Neuronal stem cell (in vitro differentiated cells): Measurements from ENCODE around the gene MMP21.
A peak's percentile ranks its signal among the peaks of the same experiment; 100 is the strongest.

ENCODE experiments used
- DNase-seq: peaks from one replicate; pipeline ENCODE4 v3.0.0-alpha.2; 2013; ENCODE audit warnings: low spot score
- H2AFZ ChIP-seq: one replicate; pipeline ENCODE4 v1.6.1; 2013; ENCODE audit warnings: mild to moderate bottlenecking, low read length, inconsistent platforms
- H2AK5ac ChIP-seq: 2 replicates; pipeline ENCODE4 v1.6.1; 2013; ENCODE audit warnings: low read depth, mild to moderate bottlenecking, inconsistent platforms, low read length, moderate library complexity, mixed read lengths
- H2BK120ac ChIP-seq: 2 replicates; pipeline ENCODE4 v1.6.1; 2013; ENCODE audit warnings: low read depth, mild to moderate bottlenecking, inconsistent platforms, low read length, moderate library complexity, mixed read lengths
- H2BK12ac ChIP-seq: one replicate; pipeline ENCODE4 v1.6.1; 2013; ENCODE audit warnings: low read length, inconsistent platforms
- H2BK15ac ChIP-seq: 2 replicates; pipeline ENCODE4 v1.6.1; 2013; ENCODE audit warnings: mild to moderate bottlenecking, low read length, inconsistent platforms, mixed read lengths
- H2BK5ac ChIP-seq: one replicate; pipeline ENCODE4 v1.6.1; 2013; ENCODE audit warnings: inconsistent platforms, mild to moderate bottlenecking, low read length, moderate library complexity
- H3K14ac ChIP-seq: one replicate; pipeline ENCODE4 v1.6.1; 2013; ENCODE audit warnings: low read length, inconsistent platforms
- H3K18ac ChIP-seq: 2 replicates; pipeline ENCODE4 v1.6.1; 2013; ENCODE audit warnings: low read length, inconsistent platforms
- H3K23ac ChIP-seq: 2 replicates; pipeline ENCODE4 v1.6.1; 2013; ENCODE audit warnings: low read depth, mild to moderate bottlenecking, mixed read lengths, low read length, inconsistent platforms; ENCODE audit not compliant: poor library complexity
- H3K27ac ChIP-seq: replicated peaks from 3 replicates; pipeline ENCODE4 v1.5.1; 2013; ENCODE audit warnings: low read length, inconsistent platforms
- H3K27me3 ChIP-seq, 3 experiments: 2 replicates each; pipeline ENCODE4 v1.6.1; 2013; ENCODE audit warnings: low read length in 3 of 3, mild to moderate bottlenecking in 2 of 3, inconsistent platforms in 1 of 3, low read depth in 1 of 3, mixed read lengths in 1 of 3, moderate library complexity in 1 of 3; ENCODE audit not compliant: control insufficient read depth in 3 of 3, insufficient read depth in 3 of 3
- H3K36me3 ChIP-seq, 2 donors: replicated peaks in 1 of 2; 2 replicates each; pipeline ENCODE4 v1.6.1; 2013; ENCODE audit warnings: low read length in 2 of 2; ENCODE audit not compliant: control insufficient read depth in 2 of 2, insufficient read depth in 2 of 2
- H3K4ac ChIP-seq: 2 replicates; pipeline ENCODE4 v1.6.1; 2013; ENCODE audit warnings: inconsistent platforms, mild to moderate bottlenecking, low read length, moderate library complexity
- H3K4me1 ChIP-seq, 2 donors: 1 replicate in 1 of 2; 2 replicates in 1 of 2; pipeline ENCODE4 v1.6.1; 2013; ENCODE audit warnings: low read length in 2 of 2, low read depth in 1 of 2; ENCODE audit not compliant: control insufficient read depth in 2 of 2, insufficient read depth in 1 of 2
- H3K4me2 ChIP-seq: one replicate; pipeline ENCODE4 v1.6.1; 2013; ENCODE audit warnings: mild to moderate bottlenecking, low read length, inconsistent platforms; ENCODE audit not compliant: insufficient read depth, poor library complexity, severe bottlenecking
- H3K4me3 ChIP-seq, 2 donors: 2 replicates each; pipeline ENCODE4 v1.5.1; 2013; ENCODE audit warnings: low read length in 2 of 2, mild to moderate bottlenecking in 2 of 2, inconsistent platforms in 1 of 2, moderate library complexity in 1 of 2
- H3K79me1 ChIP-seq: one replicate; pipeline ENCODE4 v1.6.1; 2013; ENCODE audit warnings: low read depth, mild to moderate bottlenecking, inconsistent platforms, low read length, moderate library complexity
- H3K9ac ChIP-seq: one replicate; pipeline ENCODE4 v1.6.1; 2013; ENCODE audit warnings: mild to moderate bottlenecking, low read depth, low read length, inconsistent platforms; ENCODE audit not compliant: poor library complexity
- H3K9me3 ChIP-seq, 2 donors: replicated peaks in 1 of 2; 2 replicates each; pipeline versions ENCODE3 to v1.6.1; 2013; ENCODE audit warnings: low read length in 2 of 2, mild to moderate bottlenecking in 2 of 2, inconsistent platforms in 1 of 2, low read depth in 1 of 2, mixed read lengths in 1 of 2, moderate library complexity in 1 of 2; ENCODE audit not compliant: control insufficient read depth in 2 of 2, insufficient read depth in 1 of 2
- H4K8ac ChIP-seq: one replicate; pipeline ENCODE4 v1.6.1; 2013; ENCODE audit warnings: low read depth, mild to moderate bottlenecking, inconsistent platforms, low read length, moderate library complexity
- H4K91ac ChIP-seq: one replicate; pipeline ENCODE4 v1.6.1; 2013; ENCODE audit warnings: low read length, low read depth, mild to moderate bottlenecking, inconsistent platforms; ENCODE audit not compliant: poor library complexity
- WGBS, 2 donors: extraction: QIAGEN DNeasy Blood & Tissue Kit; methylation state at CpG; one replicate each; pipeline ENCODE4 v1.1.7; 2013; ENCODE audit warnings: missing lambda C conversion rate in 2 of 2, mixed read lengths in 1 of 2; ENCODE audit not compliant: insufficient read length in 2 of 2, insufficient replicate concordance in 1 of 2; ENCODE audit errors: extremely low coverage in 2 of 2; 5-methylcytosine and 5-hydroxymethylcytosine counted together

The MMP21 gene

DNA sequence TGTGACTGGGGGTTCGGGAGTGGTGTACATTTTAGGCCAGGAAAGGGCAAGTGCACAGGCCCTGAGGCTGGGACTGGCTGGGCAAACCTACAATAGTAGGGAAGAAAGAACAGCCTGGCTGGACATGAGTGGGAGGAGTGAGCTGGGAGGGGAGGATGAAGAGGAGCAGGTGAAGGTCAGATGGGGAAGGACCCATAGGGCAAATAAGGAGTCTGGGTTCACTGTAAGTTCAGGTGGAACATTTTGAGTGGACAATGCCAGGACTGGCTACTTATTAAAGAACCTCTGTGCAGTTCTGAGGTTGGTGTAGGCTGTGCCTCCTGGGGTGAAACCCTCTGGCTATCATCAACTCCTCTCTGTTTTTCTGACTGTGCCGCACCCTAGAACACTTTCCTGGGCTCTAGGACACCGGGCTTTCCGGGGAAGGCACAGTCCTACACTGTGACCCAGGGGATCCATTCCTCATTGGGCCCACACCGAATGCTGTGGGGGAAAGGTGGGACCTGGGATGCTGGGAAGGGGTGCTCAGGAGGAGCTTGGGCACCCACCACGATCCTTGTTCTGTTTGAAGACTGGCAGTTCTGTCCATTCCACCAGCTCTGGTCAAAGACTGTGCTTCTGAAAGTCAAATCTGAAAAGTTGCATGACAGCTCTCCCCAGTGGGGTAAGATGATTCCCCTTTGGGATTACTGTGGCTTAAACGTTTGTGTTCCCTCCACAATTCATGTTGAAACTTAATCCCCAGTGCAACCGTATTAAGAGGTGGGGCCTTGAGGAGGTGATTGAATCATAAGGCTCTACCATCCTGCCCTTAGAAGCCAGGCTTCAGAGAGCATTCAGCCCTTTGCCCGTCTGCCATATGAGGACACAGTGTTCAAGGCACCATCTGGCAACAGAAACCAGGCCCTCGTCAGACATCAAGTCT is 4.0 kb upstream of the MMP21 start:
- H3K4me1 ChIP-seq: peaks cover 0 to 5% of the 10 kb centered on the region in 2 donors
- H2AK5ac ChIP-seq: no peak overlapping the region
- no peak overlapping the region for H2BK120ac ChIP-seq
- no peak overlapping the region for H3K9ac ChIP-seq
- H4K8ac ChIP-seq: no peak overlapping the region
- H3K23ac ChIP-seq: no peak overlapping the region
- no peaks in the 10 kb centered on the region for H3K79me1 ChIP-seq
- DNase-seq: no peak
- no peak overlapping the region for H2BK5ac ChIP-seq
- peaks cover 0 to 3% of the 10 kb centered on the region in 2 donors for H3K9me3 ChIP-seq
- no peak overlapping the region for H4K91ac ChIP-seq
- no peak overlapping the region for H3K27ac ChIP-seq
- no peak overlapping the region for H3K4me3 ChIP-seq
- H2AFZ ChIP-seq: no peak overlapping the region
- no peak overlapping the region for H3K4me2 ChIP-seq
- H3K14ac ChIP-seq: no peak overlapping the region
- no peak overlapping the region for H3K4ac ChIP-seq
- no peak overlapping the region for H2BK15ac ChIP-seq
- H3K36me3 ChIP-seq: no peaks in the 10 kb centered on the region
- no CpG with 5 or more reads among the region's 10 CpGs for WGBS, 2 donors
- H3K18ac ChIP-seq: no peak overlapping the region
- H2BK12ac ChIP-seq: no peak overlapping the region
- no peaks in the 10 kb centered on the region for H3K27me3 ChIP-seq

DNA sequence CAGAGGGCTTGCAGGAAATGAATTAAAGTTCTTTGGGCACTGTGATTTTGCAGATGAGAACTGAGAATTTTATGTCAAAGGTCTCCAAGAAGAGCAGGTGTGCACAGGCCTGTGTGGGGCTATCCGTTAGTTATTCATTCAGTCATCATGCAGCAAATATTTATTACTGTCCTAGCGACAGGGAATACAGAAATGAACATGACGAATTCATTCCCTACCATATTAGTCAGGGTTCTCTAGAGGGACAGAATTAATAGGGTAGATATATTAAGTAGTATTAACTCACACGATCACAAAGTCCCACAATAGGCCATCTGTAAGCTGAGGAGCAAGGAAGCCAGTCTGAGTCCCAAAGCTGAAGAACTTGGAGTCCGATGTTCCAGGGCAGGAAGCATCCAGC is 2.9 kb upstream of the MMP21 start:
- H3K4me1 ChIP-seq: peaks cover 0 to 5% of the 10 kb centered on the region in 2 donors
- no peaks in the 10 kb centered on the region for H3K27me3 ChIP-seq
- H4K91ac ChIP-seq: no peak overlapping the region
- peaks cover 2% of the 10 kb centered on the region for H3K79me1 ChIP-seq
- peaks cover 0 to 3% of the 10 kb centered on the region in 2 donors for H3K9me3 ChIP-seq
- H3K4me2 ChIP-seq: no peak overlapping the region
- no peak overlapping the region for H2BK15ac ChIP-seq
- no CpG with 5 or more reads among the region's 5 CpGs for WGBS, 2 donors
- H2BK5ac ChIP-seq: no peak overlapping the region
- H3K9ac ChIP-seq: no peak overlapping the region
- H2BK12ac ChIP-seq: no peak overlapping the region
- H4K8ac ChIP-seq: no peak overlapping the region
- H2AK5ac ChIP-seq: no peak overlapping the region
- no peak overlapping the region for H3K18ac ChIP-seq
- no peak overlapping the region for H3K4me3 ChIP-seq
- H3K14ac ChIP-seq: no peak overlapping the region
- no peak overlapping the region for H2AFZ ChIP-seq
- no peak overlapping the region for H3K4ac ChIP-seq
- H2BK120ac ChIP-seq: no peak overlapping the region
- H3K36me3 ChIP-seq: no peaks in the 10 kb centered on the region
- no peak for DNase-seq
- no peak overlapping the region for H3K27ac ChIP-seq
- H3K23ac ChIP-seq: no peak overlapping the region

DNA sequence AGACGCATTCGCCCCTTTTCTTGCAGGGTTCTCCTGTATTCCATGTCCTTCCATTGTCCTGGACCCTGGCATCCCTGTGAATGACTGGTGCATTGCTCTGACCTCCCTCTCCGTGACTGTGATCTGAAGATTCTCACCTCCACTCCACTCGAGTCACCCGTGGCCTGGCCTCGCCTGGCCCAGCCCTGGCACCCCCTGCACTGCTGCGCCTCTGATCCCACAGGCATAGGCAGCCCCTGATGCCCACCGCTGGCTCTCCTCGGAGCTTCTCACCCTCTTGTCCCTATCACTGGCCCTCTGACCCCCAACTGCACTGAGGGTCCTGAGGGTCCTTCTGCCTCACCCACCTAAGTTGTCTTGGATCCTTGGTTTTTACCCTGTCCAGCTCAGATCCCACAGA is 2.2 kb upstream of the MMP21 start:
- Histone ChIP-seq H3K9me3 (peaks cover 0 to 3% of the 10 kb centered on the region in 2 donors), H3K9ac (no peak overlapping the region), H3K4ac (no peak overlapping the region), H2BK5ac (no peak overlapping the region), H2BK12ac (no peak overlapping the region), H3K4me3 (no peak overlapping the region), H2BK120ac (no peak overlapping the region), H3K4me2 (no peak overlapping the region), H2AFZ (no peak overlapping the region), H2AK5ac (no peak overlapping the region), H3K23ac (no peak overlapping the region), H3K18ac (peak overlapping the region; percentile 39), H2BK15ac (peak overlapping the region; percentile 9), H4K91ac (no peak overlapping the region), H3K14ac (peak overlapping the region; percentile 25), H4K8ac (no peak overlapping the region), H3K27me3 (no peaks in the 10 kb centered on the region), H3K27ac (no peak overlapping the region), H3K36me3 (no peaks in the 10 kb centered on the region), H3K4me1 (peaks cover 0 to 5% of the 10 kb centered on the region in 2 donors), H3K79me1 (peaks cover 2% of the 10 kb centered on the region)
- WGBS, 2 donors: no CpG with 5 or more reads among the region's 9 CpGs
- no peak for DNase-seq

DNA sequence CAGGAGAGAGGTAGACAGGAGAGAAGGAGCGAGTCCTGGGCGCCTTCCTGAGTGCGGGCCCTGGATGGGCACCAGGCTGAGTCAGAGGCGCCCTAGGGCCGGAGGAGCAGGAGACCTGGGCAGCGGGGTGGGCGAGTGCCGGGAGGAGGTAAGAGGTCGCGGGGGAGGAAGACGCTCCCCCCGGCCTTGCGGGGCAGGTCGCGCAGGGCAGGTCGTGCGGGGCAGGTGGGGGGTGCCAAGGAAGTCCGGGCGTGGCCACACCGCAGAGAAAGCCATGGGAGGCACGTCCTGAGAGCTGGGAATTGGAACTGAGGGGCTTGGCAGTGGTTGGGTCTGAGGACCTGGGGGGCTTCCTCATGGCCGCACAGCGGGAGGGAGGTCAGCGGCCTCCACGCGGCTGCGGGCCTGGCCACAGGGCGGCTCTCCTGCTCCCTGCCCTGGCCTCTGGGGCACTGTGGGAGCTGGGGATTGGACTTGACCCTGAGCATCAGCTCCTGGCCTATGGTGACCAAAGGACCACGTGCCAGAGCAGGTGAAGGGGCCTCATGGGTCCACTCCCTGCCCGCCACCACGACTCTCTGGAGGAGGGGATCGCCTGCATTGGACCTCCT is 935 bp downstream of the MMP21 start:
- no peaks in the 10 kb centered on the region for H3K9me3 ChIP-seq
- peaks cover 2% of the 10 kb centered on the region for H3K79me1 ChIP-seq
- peak overlapping the region; percentile 18 for H2AK5ac ChIP-seq
- no peak overlapping the region for H2BK12ac ChIP-seq
- no peak overlapping the region for H4K91ac ChIP-seq
- peak overlapping the region; percentile 38 for H3K14ac ChIP-seq
- DNase-seq: no peak
- no peak overlapping the region for H3K4me3 ChIP-seq
- no peak overlapping the region for H3K9ac ChIP-seq
- no peak overlapping the region for H3K27ac ChIP-seq
- H3K4me2 ChIP-seq: no peak overlapping the region
- H2AFZ ChIP-seq: no peak overlapping the region
- H3K4me1 ChIP-seq: no peaks in the 10 kb centered on the region
- peak overlapping the region; percentile 65 for H4K8ac ChIP-seq
- peak overlapping the region; percentile 17 for H3K18ac ChIP-seq
- no peaks in the 10 kb centered on the region for H3K27me3 ChIP-seq
- peak overlapping the region; percentile 49 for H2BK15ac ChIP-seq
- H2BK120ac ChIP-seq: no peak overlapping the region
- WGBS, 2 donors: no CpG with 5 or more reads among the region's 32 CpGs
- H3K23ac ChIP-seq: no peak overlapping the region
- no peak overlapping the region for H2BK5ac ChIP-seq
- no peak overlapping the region for H3K4ac ChIP-seq
- H3K36me3 ChIP-seq: no peaks in the 10 kb centered on the region
